HEK293 (cell line): Measurements from ENCODE around the gene PLEKHG3.

Experiments
- ATF2 ChIP-seq: fragments of 450-650 bp; formaldehyde crosslinking; IDR thresholded peaks from 2 replicates; pipeline ENCODE4 v1.5.1; 2016; ENCODE audit warnings: missing biosample characterization, missing genetic modification characterization, low read depth
- KLF7 ChIP-seq: fragments of 450-650 bp; formaldehyde crosslinking; IDR thresholded peaks from 2 replicates; pipeline ENCODE4 v1.5.1; 2016; ENCODE audit warnings: missing biosample characterization, missing genetic modification characterization, borderline replicate concordance
- RBAK ChIP-seq: fragments of 450-650 bp; formaldehyde crosslinking; IDR thresholded peaks from 2 replicates; pipeline ENCODE4 v1.5.1; 2016; ENCODE audit warnings: missing biosample characterization, missing genetic modification characterization
- YY2 ChIP-seq: fragments of 450-650 bp; formaldehyde crosslinking; IDR thresholded peaks from 2 replicates; pipeline ENCODE4 v1.5.1; 2016; ENCODE audit warnings: missing biosample characterization, missing genetic modification characterization
- ZBTB1 ChIP-seq: fragments of 450-650 bp; formaldehyde crosslinking; IDR thresholded peaks from 2 replicates; pipeline ENCODE4 v1.5.1; 2016; ENCODE audit warnings: missing biosample characterization, missing genetic modification characterization
- ZBTB10 ChIP-seq: fragments of 450-650 bp; formaldehyde crosslinking; IDR thresholded peaks from 2 replicates; pipeline ENCODE4 v1.5.1; 2016; ENCODE audit warnings: missing biosample characterization, missing genetic modification characterization
- ZBTB21 ChIP-seq: fragments of 450-650 bp; formaldehyde crosslinking; IDR thresholded peaks from 2 replicates; pipeline ENCODE4 v1.5.1; 2017; ENCODE audit warnings: missing biosample characterization, missing genetic modification characterization
- ZBTB44 ChIP-seq: fragments of 450-650 bp; IDR thresholded peaks from 2 replicates; pipeline ENCODE4 v1.5.1; 2018; ENCODE audit warnings: missing biosample characterization, mild to moderate bottlenecking, missing genetic modification characterization
- ZBTB8A ChIP-seq: fragments of 450-650 bp; formaldehyde crosslinking; IDR thresholded peaks from 2 replicates; pipeline ENCODE4 v1.5.1; 2016; ENCODE audit warnings: missing biosample characterization, missing genetic modification characterization
- ZNF121 ChIP-seq: fragments of 450-650 bp; formaldehyde crosslinking; IDR thresholded peaks from 2 replicates; pipeline ENCODE4 v1.5.1; 2016; ENCODE audit warnings: missing biosample characterization, missing genetic modification characterization
- ZNF140 ChIP-seq: fragments of 450-650 bp; formaldehyde crosslinking; IDR thresholded peaks from 2 replicates; pipeline ENCODE4 v1.5.1; 2016; ENCODE audit warnings: missing biosample characterization, missing genetic modification characterization
- ZNF302 ChIP-seq: fragments of 450-650 bp; formaldehyde crosslinking; IDR thresholded peaks from 2 replicates; pipeline ENCODE4 v1.5.1; 2016; ENCODE audit warnings: missing biosample characterization, missing genetic modification characterization, low read depth
- ZNF362 ChIP-seq: fragments of 450-650 bp; formaldehyde crosslinking; IDR thresholded peaks from 2 replicates; pipeline ENCODE4 v1.5.1; 2016; ENCODE audit warnings: missing biosample characterization, missing genetic modification characterization
- ZNF37A ChIP-seq: fragments of 450-650 bp; IDR thresholded peaks from 2 replicates; pipeline ENCODE4 v1.5.1; 2018; ENCODE audit warnings: missing biosample characterization, missing genetic modification characterization
- ZNF404 ChIP-seq: fragments of 450-650 bp; formaldehyde crosslinking; IDR thresholded peaks from 2 replicates; pipeline ENCODE4 v1.5.1; 2017; ENCODE audit warnings: missing biosample characterization, missing genetic modification characterization
- ZNF423 ChIP-seq: fragments of 450-650 bp; formaldehyde crosslinking; IDR thresholded peaks from 2 replicates; pipeline ENCODE4 v1.5.1; 2016; ENCODE audit warnings: missing biosample characterization, missing genetic modification characterization
- ZNF521 ChIP-seq: fragments of 450-650 bp; formaldehyde crosslinking; IDR thresholded peaks from 2 replicates; pipeline ENCODE4 v1.5.1; 2017; ENCODE audit warnings: missing biosample characterization, mild to moderate bottlenecking, missing genetic modification characterization
- ZNF529 ChIP-seq: fragments of 450-650 bp; formaldehyde crosslinking; IDR thresholded peaks from 2 replicates; pipeline ENCODE4 v1.5.1; 2017; ENCODE audit warnings: missing genetic modification characterization, missing biosample characterization; ENCODE audit not compliant: insufficient replicate concordance
- ZNF544 ChIP-seq: fragments of 450-650 bp; formaldehyde crosslinking; IDR thresholded peaks from 2 replicates; pipeline ENCODE4 v1.5.0; 2017; ENCODE audit warnings: missing biosample characterization, missing genetic modification characterization
- ZNF596 ChIP-seq: fragments of 450-650 bp; IDR thresholded peaks from 2 replicates; pipeline ENCODE4 v1.5.0; 2018; ENCODE audit warnings: missing biosample characterization, mild to moderate bottlenecking, missing genetic modification characterization, moderate library complexity
- ZNF792 ChIP-seq: fragments of 450-650 bp; formaldehyde crosslinking; IDR thresholded peaks from 2 replicates; pipeline ENCODE4 v1.5.1; 2016; ENCODE audit warnings: missing biosample characterization, missing genetic modification characterization
- ZNF830 ChIP-seq: fragments of 450-650 bp; IDR thresholded peaks from 2 replicates; pipeline ENCODE4 v1.5.0; 2018; ENCODE audit warnings: missing biosample characterization, missing genetic modification characterization, low read depth, mild to moderate bottlenecking, moderate library complexity
- TF ChIP-seq, protein P1 (sequence below): fragments of 450-650 bp; formaldehyde crosslinking; IDR thresholded peaks from 2 replicates; pipeline ENCODE4 v1.5.1; 2017; ENCODE audit warnings: missing biosample characterization, missing genetic modification characterization
- TF ChIP-seq, protein P2 (sequence below): fragments of 450-650 bp; formaldehyde crosslinking; IDR thresholded peaks from 2 replicates; pipeline ENCODE4 v1.5.1; 2016; ENCODE audit warnings: missing biosample characterization, missing genetic modification characterization
- TF ChIP-seq, protein P3 (sequence below): fragments of 450-650 bp; formaldehyde crosslinking; IDR thresholded peaks from 2 replicates; pipeline ENCODE4 v1.5.1; 2016; ENCODE audit warnings: missing biosample characterization, missing genetic modification characterization

The PLEKHG3 gene

DNA sequence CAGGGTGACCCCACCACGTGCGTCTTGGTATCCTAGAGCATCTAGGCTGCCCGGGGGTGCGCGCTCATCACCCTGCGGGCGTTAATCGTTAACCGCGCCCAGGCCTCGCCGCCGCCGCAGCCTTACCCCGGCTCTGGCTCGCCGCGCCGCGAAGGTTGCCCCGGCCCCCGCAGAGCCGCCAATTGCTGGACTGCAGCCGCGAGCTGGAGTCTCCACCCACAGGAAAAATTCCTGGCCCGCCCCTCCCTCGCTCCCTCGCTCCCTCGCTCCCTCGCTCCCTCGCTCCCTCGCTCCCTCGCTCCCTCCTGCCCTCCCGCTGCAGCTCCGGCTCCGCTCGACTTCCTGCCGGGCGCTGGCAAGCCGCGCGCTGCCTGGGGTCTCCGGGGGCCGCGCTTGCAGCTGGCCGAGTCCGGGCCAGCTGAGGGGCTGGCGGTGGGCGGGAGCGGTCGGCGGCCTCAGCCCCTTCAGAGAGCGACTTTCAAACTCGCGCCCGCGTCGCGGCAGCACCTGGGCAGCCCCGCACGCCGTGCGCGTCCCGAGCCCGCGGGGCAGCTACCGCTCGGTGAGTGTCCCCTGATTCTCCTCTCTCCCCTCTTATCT, at the start of gene PLEKHG3 (continued):
- no peak for TF ChIP-seq ATF2 (tag by site-specific recombination)
- no peak for TF ChIP-seq ZNF423 (tag by site-specific recombination)
- TF ChIP-seq ZNF596 = peak; percentile 99
- no peak for TF ChIP-seq ZBTB1 (tag by site-specific recombination)
- 0 out of 2 replicates have a peak, but pooled peaks have one; percentile 7 for TF ChIP-seq ZNF140 (tag by site-specific recombination)
- TF ChIP-seq ZNF529 (tag by site-specific recombination) = no peak
- TF ChIP-seq ZBTB8A (tag by site-specific recombination) = peak; percentile 33; the same call in 1 of the 2 replicates
- TF ChIP-seq ZNF544 (tag by site-specific recombination) = no peak
- TF ChIP-seq, protein P1, sequence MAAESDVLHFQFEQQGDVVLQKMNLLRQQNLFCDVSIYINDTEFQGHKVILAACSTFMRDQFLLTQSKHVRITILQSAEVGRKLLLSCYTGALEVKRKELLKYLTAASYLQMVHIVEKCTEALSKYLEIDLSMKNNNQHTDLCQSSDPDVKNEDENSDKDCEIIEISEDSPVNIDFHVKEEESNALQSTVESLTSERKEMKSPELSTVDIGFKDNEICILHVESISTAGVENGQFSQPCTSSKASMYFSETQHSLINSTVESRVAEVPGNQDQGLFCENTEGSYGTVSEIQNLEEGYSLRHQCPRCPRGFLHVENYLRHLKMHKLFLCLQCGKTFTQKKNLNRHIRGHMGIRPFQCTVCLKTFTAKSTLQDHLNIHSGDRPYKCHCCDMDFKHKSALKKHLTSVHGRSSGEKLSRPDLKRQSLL (tag by site-specific recombination) = peak; percentile 98
- TF ChIP-seq, protein P2, sequence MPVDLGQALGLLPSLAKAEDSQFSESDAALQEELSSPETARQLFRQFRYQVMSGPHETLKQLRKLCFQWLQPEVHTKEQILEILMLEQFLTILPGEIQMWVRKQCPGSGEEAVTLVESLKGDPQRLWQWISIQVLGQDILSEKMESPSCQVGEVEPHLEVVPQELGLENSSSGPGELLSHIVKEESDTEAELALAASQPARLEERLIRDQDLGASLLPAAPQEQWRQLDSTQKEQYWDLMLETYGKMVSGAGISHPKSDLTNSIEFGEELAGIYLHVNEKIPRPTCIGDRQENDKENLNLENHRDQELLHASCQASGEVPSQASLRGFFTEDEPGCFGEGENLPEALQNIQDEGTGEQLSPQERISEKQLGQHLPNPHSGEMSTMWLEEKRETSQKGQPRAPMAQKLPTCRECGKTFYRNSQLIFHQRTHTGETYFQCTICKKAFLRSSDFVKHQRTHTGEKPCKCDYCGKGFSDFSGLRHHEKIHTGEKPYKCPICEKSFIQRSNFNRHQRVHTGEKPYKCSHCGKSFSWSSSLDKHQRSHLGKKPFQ (tag by site-specific recombination) = no peak
- TF ChIP-seq RBAK (tag by site-specific recombination) = no peak
- TF ChIP-seq ZBTB10 (tag by site-specific recombination) = no peak
- TF ChIP-seq KLF7 (tag by site-specific recombination) = no peak
- no peak for TF ChIP-seq ZNF404 (tag by site-specific recombination)
- TF ChIP-seq YY2 (tag by site-specific recombination) = no peak
- no peak for TF ChIP-seq ZNF302 (tag by site-specific recombination)
- no peak for TF ChIP-seq ZNF830 (tag by site-specific recombination)
- TF ChIP-seq ZBTB44 (tag by site-specific recombination) = 0 out of 2 replicates have a peak, but pooled peaks have one; percentile 33
- no peak for TF ChIP-seq ZBTB21 (tag by site-specific recombination)
- TF ChIP-seq, protein P3, sequence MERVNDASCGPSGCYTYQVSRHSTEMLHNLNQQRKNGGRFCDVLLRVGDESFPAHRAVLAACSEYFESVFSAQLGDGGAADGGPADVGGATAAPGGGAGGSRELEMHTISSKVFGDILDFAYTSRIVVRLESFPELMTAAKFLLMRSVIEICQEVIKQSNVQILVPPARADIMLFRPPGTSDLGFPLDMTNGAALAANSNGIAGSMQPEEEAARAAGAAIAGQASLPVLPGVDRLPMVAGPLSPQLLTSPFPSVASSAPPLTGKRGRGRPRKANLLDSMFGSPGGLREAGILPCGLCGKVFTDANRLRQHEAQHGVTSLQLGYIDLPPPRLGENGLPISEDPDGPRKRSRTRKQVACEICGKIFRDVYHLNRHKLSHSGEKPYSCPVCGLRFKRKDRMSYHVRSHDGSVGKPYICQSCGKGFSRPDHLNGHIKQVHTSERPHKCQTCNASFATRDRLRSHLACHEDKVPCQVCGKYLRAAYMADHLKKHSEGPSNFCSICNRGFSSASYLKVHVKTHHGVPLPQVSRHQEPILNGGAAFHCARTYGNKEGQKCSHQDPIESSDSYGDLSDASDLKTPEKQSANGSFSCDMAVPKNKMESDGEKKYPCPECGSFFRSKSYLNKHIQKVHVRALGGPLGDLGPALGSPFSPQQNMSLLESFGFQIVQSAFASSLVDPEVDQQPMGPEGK (tag by site-specific recombination) = no peak; the same call in 1 of the 2 replicates
- no peak for TF ChIP-seq ZNF37A (tag by site-specific recombination)
- TF ChIP-seq ZNF521 = no peak
- no peak for TF ChIP-seq ZNF362
- no peak for TF ChIP-seq ZNF792
- TF ChIP-seq ZNF121 (tag by site-specific recombination) = no peak
